GM18511 (cell line): ENCODE results near the gene OPRPN.

Experiments
- ATAC-seq: cut with Tn5 transposase; IDR thresholded peaks from one replicate; pipeline ENCODE4 v1.9.1; 2021; ENCODE audit warnings: mild to moderate bottlenecking, moderate library complexity; ENCODE audit not compliant: unreplicated experiment

The OPRPN gene, protein sequence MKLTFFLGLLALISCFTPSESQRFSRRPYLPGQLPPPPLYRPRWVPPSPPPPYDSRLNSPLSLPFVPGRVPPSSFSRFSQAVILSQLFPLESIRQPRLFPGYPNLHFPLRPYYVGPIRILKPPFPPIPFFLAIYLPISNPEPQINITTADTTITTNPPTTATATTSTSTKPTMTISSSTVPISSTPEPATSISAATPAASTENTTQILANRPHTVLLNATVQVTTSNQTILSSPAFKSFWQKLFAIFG

DNA sequence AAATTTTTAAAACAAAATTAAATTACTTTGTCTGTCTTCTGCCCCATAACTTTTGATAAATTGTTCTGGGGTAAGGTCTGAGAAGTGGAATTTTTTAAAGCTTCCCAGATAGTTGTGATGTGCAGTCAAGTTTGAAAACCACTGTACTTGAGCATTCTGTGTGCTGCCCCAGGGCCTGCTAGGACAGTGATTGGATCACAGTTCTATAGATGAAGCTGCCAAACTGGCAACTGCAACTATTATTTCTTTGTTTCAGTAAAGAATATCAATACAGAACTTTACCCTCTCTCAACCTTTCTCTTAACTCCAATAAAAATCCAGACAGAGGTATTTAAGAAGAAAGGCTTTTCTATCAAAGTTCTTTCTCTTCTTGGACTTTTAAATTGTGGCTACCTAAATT is at the start of gene OPRPN:
Gene OPRPN (plus strand): TSS at position 361 of the 400 bp plus-strand sequence. CDS start 1,346 bp downstream, outside the sequence.
- no peak for ATAC-seq

DNA sequence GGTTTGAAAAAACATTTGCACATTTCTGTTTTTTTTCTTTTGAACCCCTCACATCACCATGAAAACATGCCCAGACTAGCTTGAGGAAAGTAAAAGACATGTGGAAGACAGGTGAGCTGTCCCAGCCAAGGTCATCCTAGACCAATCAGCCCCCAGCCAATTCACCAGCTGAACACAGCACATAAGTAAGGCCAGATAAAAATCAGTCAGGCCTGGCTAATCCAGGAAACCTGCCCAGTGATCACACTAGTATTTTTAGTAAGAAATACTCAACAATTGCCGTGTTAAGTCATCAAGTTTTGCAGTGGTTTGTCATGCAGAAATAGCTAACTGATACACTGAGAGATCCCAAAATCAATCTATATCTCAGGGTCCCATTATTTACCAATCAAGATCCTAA is 41.6 kb upstream of the OPRPN start:
- ATAC-seq = peak; percentile 77

DNA sequence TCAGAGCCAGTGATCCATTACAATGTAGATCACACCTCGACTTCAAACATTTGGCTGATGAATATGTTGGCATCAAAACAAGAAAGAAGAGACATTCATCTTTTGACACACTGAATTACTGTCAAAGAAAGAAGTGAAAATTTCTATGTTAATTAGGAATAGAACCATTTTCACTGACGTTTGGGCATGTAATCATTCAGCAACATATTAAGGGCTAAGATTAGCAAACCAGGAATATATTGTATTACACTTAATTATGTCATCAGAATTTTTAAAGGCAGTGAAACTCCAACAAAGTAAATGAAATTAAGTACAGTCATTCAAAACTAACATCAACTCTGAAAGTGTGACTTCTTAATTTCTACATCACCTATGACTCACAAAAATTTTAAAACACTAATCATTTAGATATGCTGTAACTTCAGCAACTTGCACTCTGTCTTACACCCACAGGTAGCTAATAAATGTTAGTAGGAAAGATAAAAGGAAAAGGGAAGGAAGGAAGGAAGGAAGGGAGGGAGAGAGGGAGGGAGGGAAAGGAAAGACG is 38.6 kb upstream of the OPRPN start:
- ATAC-seq = no peak

DNA sequence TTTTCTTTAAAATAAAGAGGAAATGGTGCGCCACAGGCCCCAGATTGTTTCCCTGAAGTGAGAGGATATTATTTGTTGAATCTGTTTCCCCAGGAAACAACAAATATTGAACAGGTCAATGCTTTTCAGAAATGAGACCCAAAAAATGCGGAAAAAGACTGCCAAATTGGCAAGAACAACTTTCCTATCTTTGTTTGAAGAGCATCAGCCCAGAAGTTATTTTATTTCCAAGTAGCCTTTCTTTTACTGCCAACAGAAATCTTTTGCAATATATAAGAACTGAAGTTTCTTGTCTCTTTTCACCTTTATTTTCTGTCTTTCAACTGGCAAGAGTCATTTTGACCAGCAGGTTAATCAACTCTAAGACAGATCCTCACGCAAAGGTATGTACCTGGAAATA is 37.3 kb upstream of the OPRPN start, which contains the start of gene SMR3A:
Gene SMR3A (plus strand): TSS at position 301 of the 400 bp plus-strand sequence. CDS start 1,356 bp downstream, outside the sequence.
- ATAC-seq = no peak

DNA sequence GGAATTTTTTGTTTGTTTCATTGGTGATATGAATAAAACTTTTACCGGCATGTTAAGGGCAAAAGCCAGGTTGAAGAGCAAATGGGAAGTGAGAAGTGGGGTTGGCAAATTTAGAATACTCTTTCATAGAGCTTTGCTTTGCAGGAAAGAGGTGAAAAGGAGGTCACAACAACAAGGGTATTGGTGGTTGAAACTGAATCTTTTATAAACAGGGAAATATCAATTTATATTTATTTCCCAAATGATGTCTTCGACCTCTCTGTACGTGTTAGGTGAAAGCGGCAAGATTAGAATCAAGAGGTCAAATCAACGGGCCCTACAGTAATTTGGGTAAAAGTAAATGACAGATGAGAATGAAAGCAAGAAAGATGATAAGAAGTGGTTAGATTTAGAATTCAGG is 33.7 kb upstream of the OPRPN start:
- peak; percentile 54 for ATAC-seq

DNA sequence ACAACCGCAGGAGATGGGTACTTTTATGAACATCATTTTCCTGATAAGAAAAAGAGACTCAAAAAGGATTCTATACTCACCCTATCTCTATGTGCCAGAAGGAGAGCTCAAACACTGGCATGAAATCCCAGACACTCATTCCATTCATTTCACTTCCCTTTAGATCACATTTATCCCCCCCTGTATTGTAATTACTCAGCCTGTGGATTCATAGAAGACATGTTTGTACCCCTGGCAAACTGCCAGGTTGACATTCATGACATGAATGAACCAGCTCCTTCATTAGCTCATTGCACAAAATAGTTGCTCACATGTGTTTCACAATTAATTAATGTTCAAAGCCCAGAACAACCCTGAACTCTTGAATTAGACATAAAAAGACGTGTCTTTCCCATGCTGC is 32.3 kb upstream of the OPRPN start:
- ATAC-seq = no peak

DNA sequence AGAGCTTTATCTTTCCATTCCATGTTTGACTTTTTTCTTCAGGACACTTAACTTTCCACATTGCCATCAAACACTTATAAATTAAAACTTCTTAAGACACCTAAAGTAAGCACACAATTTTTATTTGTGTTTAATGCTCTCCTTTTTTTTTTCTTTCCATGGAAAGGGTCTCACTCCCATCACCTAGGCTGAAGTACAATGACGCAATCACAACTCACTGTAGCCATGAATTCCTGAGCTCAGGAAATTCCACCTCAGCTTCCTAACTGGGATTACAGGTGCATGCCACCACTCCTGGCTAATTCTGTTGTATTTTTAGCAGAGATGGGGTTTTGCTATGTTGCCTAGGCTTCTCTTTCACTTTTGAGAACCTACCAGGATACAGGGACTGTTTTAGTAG is 29.9 kb upstream of the OPRPN start:
- ATAC-seq = no peak

DNA sequence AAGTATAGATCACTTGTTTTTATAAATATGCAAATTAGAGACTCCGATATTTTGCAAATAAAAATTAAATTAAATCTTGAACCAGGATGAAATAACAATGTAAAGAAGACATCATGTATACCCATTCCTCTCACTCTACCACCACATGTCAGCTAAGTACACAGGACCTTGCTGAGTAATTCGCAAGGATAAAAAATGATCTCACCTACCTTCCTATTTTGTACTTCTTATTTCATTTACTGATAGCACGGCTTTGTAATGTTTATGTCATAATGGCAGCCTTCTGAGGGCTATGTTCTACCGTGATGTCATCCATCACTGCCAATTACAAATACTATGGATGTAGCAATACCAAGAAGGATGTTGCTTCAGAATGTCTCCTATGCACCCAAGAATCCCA is 25.8 kb upstream of the OPRPN start:
- no peak for ATAC-seq

DNA sequence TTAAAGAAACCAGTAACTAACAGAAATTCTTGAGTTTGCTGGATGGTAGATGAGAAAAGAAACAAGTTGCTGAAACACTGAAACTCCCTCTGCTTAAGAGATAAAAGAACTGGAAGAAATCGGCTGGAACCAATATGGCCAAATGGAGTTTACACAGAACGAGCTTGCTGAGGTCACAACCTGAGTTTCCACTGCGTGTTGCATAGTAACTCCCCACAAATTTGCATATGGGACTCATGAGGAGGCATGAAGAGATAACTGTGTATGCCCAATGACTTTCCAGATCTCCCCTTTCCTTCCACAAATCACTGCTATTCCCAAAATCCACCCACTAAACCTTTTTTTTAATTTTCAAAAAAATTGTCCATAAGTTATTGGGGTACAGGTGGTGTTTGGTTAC is 25.0 kb upstream of the OPRPN start:
- ATAC-seq = no peak

DNA sequence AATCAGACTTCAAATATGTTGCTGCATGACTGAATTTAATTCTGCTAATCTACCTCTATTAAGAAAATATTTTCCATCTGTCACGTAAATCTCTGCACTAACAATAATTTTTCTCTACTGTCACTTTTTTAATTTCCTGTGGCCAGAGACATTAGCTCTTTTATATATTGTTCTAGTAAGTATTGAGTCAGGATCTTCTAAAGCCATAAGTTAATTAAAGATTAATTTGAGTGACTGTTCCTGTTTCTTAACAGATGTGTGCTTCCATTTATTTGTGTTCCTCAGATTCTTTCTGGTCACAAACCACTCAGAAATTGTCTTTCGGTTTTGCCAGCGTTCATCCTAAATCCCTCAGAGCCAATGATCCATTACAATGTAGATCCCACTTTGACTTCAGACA is 17.2 kb upstream of the OPRPN start:
- ATAC-seq = no peak

DNA sequence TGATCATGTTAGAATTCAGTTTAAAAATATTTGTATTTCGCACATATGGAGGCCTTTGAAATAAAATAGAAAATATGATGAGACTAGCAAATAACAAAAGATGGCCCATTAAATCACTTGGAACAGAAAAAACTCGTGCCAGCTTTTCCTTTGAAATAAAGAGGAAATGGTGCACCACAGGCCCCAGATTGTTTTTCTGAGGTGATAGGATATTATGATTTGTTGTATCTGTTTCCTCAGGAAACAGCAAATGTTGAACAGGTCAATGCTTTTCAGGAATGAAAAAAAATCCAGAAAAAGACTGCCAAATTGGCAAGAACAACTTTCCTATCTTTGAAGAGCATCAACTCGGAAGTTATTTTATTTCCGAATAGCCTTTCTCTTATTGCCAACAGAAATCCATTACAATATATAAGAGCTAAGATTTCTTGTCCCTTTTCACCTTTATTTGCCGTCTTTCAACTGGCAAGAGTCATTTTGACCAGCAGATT is 15.0 kb upstream of the OPRPN start, which contains the start of gene SMR3B:
Gene SMR3B (plus strand): TSS at position 441 of the 491 bp plus-strand sequence. CDS start 1,380 bp downstream, outside the sequence.
- ATAC-seq = no peak

DNA sequence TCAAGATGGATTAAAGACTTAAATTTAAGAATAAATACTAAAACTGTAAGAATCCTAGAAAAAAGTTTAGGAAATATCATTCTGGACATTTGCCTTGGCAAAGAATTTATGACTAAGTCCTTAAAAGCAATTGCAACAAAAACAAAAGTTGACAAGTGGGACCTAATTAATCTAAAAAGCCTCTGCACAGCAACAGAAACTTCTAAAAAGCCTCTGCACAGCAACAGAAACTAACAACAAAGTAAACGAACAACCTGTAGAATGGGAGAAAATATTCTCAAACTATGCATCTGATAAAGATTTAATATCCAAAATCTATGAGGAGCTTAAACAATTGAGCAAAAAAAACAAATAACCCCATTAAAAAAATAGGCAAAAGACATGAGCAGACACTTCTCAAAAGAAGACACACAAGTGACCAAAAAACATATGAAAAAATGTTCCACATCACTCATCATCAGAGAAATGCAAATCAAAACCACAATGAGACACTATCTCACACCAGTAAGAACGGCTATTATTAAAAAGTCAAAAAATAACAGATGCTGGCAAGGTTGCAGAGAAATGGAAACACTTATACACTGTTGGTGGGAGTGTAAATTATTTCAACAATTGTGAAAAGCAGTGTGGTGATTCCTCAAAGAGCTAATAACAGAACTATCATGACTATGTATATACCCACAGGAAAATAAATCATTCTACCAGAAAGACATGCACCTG is 5.5 kb upstream of the OPRPN start:
- peak; percentile 75 for ATAC-seq

DNA sequence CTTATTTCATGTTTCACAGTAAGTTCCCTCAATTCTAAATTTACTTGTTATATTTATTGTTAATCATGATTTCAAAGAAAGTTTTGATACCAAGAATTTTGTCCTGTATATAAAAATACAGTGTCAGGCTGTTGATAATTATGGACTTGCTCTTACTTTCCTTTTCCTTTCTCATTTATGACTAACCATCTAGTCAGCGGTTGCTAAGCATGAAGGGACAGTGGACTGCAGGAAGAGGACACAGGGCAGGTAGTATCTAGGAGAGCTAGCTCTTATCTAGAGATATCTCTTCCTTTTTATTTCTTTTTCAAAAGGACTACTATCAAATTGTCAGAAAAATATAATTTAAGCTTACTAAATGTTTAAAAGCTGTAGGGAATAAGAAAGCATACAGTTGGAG is 1.6 kb downstream of the OPRPN start:
- ATAC-seq = peak; percentile 66

DNA sequence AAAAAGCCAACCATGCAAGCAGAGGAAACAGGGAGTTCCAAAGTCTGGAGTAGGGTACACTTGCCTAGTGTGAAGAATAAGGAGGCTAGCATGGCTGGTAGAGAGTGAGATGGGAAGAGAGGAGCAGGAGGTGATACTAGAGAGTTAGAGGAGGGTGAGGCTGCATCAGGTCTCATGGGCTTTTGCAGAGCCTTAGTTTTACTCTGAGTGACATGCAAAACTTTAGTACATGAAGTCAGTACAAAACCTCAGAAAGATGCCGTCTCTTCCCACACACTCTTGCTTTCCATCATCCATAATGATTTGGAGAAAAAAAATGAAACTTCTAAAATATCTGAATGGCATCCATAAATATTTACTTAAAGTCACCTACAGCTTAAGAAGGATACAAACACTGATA is 5.0 kb downstream of the OPRPN start:
- ATAC-seq = no peak

DNA sequence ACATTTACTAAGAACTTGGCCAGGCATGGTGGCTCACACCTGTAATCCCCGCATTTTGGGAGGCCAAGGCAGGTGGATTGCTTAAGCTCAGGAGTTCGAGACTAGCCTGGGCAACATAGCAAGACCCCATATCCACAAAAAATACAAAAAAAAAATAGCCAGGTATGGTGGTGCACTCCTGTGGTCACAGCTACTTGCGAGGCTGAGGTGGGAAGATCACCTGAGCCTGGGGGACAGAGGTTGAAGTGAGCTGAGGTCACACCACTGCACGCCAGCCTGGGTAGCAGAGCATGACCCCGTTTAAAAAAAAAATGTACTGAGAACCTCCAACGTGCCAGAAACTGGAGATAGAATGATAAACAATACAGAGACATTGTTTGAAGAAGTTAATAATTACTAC is 8.0 kb downstream of the OPRPN start:
- ATAC-seq = peak; percentile 79

DNA sequence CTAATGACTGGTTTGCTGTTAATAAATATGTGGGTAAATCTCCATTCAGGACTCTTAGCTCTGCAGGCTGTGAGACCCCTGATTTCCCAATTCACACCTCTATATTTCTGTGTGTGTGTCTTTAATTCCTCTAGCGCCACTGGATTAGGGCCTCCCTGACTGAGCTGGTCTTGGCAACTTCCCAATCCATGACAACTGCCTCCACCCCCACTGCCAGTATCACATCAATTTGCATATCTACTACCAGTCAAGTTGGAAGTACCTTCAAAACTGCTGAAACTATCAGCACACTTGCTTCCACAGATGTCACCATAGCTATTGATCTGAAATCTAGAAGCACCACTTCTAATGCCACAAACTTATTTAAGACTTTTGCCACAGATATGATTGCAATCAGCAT is 27.6 kb downstream of the OPRPN start:
- ATAC-seq = no peak

DNA sequence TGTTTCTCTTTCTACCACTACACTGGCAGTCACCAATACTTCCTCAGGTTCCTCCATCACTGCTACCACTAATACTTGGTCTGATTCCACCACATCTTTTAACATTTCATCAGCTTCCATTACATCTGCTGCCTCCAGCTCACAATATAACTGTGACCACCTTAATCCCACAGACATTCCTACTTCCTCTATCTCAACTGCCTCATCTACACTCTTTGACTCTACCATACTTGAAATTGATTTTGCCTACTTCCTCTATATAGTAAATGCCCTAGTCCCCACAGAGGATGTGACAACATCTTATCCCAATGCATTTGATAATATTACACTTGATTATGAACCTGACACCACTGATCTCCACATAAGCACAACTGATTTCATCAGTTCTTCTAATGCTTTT is 29.0 kb downstream of the OPRPN start:
- peak; percentile 61 for ATAC-seq

DNA sequence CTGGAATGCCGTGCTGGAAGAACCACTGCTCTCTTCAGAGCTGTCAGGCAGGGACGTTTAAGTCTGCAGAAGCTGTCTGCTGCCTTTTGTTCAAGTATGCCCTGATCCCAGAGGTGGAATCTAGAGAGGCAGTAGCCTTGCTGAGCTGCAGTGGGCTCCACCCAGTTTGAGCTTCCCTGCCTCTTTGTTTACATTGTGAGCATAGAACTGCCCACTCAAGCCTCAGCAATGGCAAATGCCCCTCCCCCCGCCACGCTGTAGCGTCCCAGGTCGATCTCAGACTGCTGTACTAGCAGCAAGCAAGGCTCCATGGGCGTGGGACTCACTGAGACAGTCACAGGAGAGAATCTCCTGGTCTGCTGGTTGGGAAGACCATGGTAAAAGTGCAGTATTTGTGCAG is 39.5 kb downstream of the OPRPN start:
- ATAC-seq = no peak

DNA sequence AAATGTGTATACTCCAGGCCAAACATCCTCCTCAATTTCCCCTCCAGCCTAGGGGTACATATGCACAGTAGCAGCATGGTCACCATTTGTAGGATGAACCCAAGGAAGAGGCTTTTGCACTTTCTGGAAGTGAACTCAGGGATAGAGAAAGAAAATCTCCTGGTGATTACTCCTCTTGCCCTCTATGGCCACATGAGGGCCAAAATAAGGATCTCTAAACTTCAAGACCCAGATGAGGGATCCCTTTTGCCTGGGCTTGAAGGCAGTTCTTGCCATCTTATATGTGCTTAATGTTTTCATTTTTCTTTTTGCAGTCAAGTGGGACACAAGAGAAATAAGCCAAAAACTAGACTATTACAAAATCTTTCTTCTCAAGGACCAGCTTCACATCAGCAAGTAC is 44.7 kb downstream of the OPRPN start:
- no peak for ATAC-seq

DNA sequence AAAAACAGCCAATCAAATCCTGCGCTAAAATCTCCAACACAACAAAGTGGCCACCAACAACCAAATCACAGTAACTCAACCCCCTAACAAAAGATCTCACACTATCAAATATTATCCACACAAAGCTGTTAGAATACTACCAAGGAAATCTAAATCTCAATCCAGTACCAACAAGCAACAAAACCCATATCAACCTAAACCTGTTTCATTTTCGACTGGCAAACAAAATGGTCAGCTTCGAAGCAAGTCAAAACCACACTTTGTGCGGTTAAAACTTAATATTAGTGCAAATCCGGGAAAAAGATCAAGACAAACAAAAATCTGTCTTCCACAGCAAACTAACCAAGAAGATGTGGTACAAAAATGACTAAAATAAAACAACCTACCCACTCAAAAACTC is 45.6 kb downstream of the OPRPN start:
- no peak for ATAC-seq

DNA sequence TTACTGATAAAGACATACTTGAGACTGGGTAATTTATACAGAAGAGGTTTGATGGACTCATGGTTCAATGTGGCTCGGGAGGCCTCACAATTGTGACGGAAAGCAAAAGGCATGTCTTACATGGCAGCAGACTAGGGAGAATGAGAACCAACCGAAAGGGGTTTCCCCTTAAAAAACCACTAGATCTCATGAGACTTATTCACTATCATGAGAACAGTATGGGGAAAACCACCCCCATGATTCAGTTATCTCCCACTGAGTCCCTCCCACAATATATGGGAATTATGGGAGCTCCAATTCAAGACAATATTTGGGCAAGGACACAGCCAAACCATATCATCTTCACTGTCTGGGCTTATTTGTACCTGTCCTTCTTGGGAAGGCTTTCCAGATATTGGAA is 51.5 kb downstream of the OPRPN start:
- ATAC-seq = peak; percentile 78

DNA sequence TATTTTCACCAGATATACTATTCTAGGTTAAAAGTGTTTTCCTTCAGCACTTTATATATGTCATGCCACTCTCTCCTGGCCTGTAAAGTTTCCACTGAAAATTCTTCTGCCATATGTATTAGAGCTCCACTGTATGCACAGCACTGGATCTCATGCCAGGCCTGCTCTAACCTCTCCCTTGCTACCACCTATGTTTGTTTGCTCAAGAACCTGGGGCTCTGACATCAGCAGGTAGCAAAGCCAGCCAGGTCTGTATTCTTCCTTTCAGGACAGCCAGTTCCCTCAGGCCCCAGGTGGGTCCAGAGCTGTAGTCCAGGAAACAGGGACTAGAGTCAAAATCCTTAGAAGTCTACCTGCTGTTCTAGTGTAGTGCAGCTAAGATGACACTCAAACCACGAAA is 55.2 kb downstream of the OPRPN start:
- no peak for ATAC-seq
